CD4-positive, alpha-beta T cell treated with Interleukin-12 subunit alpha and Interleukin-12 subunit beta, for 1 hour (primary cell): ENCODE data around the gene CPEB3.
"Not testable (repeated sequence)": the region's sequence is repeated elsewhere in the genome, so short reads cannot be mapped to it uniquely, and the experiment has no call there.

Experiments
- DNase-seq: peaks from one replicate; pipeline ENCODE4 v3.0.0-alpha.2; 2020

CPEB3 gene

GRCh38 chr10:92134049-92134448 lies 156.8 kb downstream of the CPEB3 start:
- DNase-seq: not testable (repeated sequence)

GRCh38 chr10:92131275-92131820 lies 159.5 kb downstream of the CPEB3 start:
- DNase-seq: no peak

- DNase-seq: no peak
These were observed 160.1 kb downstream of the CPEB3 start for GRCh38 chr10:92130622-92131274.

- DNase-seq: no peak
These were observed 164.7 kb downstream of the CPEB3 start for GRCh38 chr10:92126100-92126650.

GRCh38 chr10:92125144-92125543 lies 165.7 kb downstream of the CPEB3 start:
- DNase-seq: no peak

- DNase-seq: no peak
These were observed 166.2 kb downstream of the CPEB3 start for GRCh38 chr10:92124616-92125143.

GRCh38 chr10:92124020-92124419 lies 166.9 kb downstream of the CPEB3 start:
- no peak for DNase-seq

GRCh38 chr10:92122941-92123450 lies 167.9 kb downstream of the CPEB3 start:
- no peak for DNase-seq

- no peak for DNase-seq
These were observed 169.0 kb downstream of the CPEB3 start for GRCh38 chr10:92121686-92122492.

- DNase-seq: no peak
These were observed 171.5 kb downstream of the CPEB3 start for GRCh38 chr10:92119340-92119739.

- DNase-seq: not testable (repeated sequence)
These were observed 176.0 kb downstream of the CPEB3 start for GRCh38 chr10:92114917-92115316.

GRCh38 chr10:92113911-92114600 lies 176.8 kb downstream of the CPEB3 start:
- no peak for DNase-seq

GRCh38 chr10:92112462-92112861 lies 178.4 kb downstream of the CPEB3 start:
- DNase-seq: no peak

- no peak for DNase-seq
These were observed 179.4 kb downstream of the CPEB3 start for GRCh38 chr10:92111336-92111939.

- no peak for DNase-seq
These were observed 180.7 kb downstream of the CPEB3 start for GRCh38 chr10:92110039-92110794.

GRCh38 chr10:92108747-92109146 lies 182.1 kb downstream of the CPEB3 start:
- DNase-seq: no peak

GRCh38 chr10:92108120-92108519 lies 182.8 kb downstream of the CPEB3 start:
- no peak for DNase-seq

GRCh38 chr10:92103376-92104090 lies 187.3 kb downstream of the CPEB3 start:
- no peak for DNase-seq

- DNase-seq: no peak
These were observed 188.2 kb downstream of the CPEB3 start for GRCh38 chr10:92102601-92103213.

GRCh38 chr10:92094960-92095359 lies 195.9 kb downstream of the CPEB3 start:
- no peak for DNase-seq
